K562 (cell line): ENCODE measurements around the gene PTCH2. TPM values are rescaled to one million over a fixed set of nuclear protein-coding genes. Genes with fewer than 3 reads are reported as not detected.

Experiments used
- CBFA2T2 ChIP-seq: fragments of 450-650 bp; conservative IDR thresholded peaks from 2 replicates; pipeline ENCODE4 v1.6.1; 2017; ENCODE audit warnings: mild to moderate bottlenecking
- CBFB ChIP-seq: sonication (generic); formaldehyde crosslinking; IDR thresholded peaks from 2 replicates; pipeline ENCODE4 v1.4.0; 2020; ENCODE audit warnings: mild to moderate bottlenecking, missing genetic modification reagents
- CBX1 ChIP-seq: sonication (generic); IDR thresholded peaks from 2 replicates; pipeline ENCODE4 v1.6.1; 2016; ENCODE audit warnings: antibody characterized with exemption, low read depth, mild to moderate bottlenecking
- ETS1 ChIP-seq: conservative IDR thresholded peaks from 2 replicates; pipeline ENCODE4 v1.6.1; 2011; ENCODE audit warnings: low read depth, mild to moderate bottlenecking, low read length; ENCODE audit not compliant: control insufficient read depth
- HDAC2 ChIP-seq: fragments of 450-650 bp; IDR thresholded peaks from 2 replicates; pipeline ENCODE4 v1.6.1; 2016; ENCODE audit warnings: mild to moderate bottlenecking
- HNRNPL ChIP-seq: fragments of 200-400 bp; formaldehyde crosslinking; IDR thresholded peaks from 2 replicates; pipeline ENCODE4 v1.6.1; 2017; ENCODE audit warnings: low read depth, mild to moderate bottlenecking, low read length
- IRF1 ChIP-seq: sonication (generic); formaldehyde crosslinking; IDR thresholded peaks from 2 replicates; pipeline ENCODE4 v1.8.0; 2022; ENCODE audit warnings: missing genetic modification reagents, mild to moderate bottlenecking, borderline replicate concordance
- LCOR ChIP-seq: sonication (generic); formaldehyde crosslinking; IDR thresholded peaks from 2 replicates; pipeline ENCODE4 v1.8.0; 2022; ENCODE audit warnings: mild to moderate bottlenecking, missing genetic modification reagents
- PML ChIP-seq: IDR thresholded peaks from 2 replicates; pipeline ENCODE4 v1.6.1; 2012; ENCODE audit warnings: low read length, inconsistent platforms
- RBFOX2 ChIP-seq: fragments of 200-400 bp; formaldehyde crosslinking; IDR thresholded peaks from 2 replicates; pipeline ENCODE4 v1.6.1; 2017; ENCODE audit warnings: low read depth, mild to moderate bottlenecking, low read length, moderate library complexity
- SRSF7 ChIP-seq: fragments of 200-400 bp; formaldehyde crosslinking; optimal IDR thresholded peaks from 2 replicates; pipeline ENCODE3; 2017; ENCODE audit warnings: mild to moderate bottlenecking, low read depth, low read length
- STAT5A ChIP-seq: IDR thresholded peaks from 2 replicates; pipeline ENCODE4 v1.6.1; 2012; ENCODE audit warnings: low read length, inconsistent platforms, borderline replicate concordance
- YBX1 ChIP-seq: fragments of 450-650 bp; IDR thresholded peaks from 2 replicates; pipeline ENCODE4 v1.7.1; 2016; ENCODE audit warnings: mild to moderate bottlenecking
- ZBTB33 ChIP-seq: sonication (generic); formaldehyde crosslinking; IDR thresholded peaks from 2 replicates; pipeline ENCODE4 v1.8.1; 2023; ENCODE audit warnings: mild to moderate bottlenecking, missing genetic modification reagents
- ZNF143 ChIP-seq: sonication (generic); formaldehyde crosslinking; IDR thresholded peaks from 2 replicates; pipeline ENCODE4 v1.9.0; 2022; ENCODE audit warnings: mild to moderate bottlenecking, missing genetic modification reagents
- ZNF324 ChIP-seq: fragments of 250-450 bp; sonication (Bioruptor Pico); IDR thresholded peaks from 2 replicates; pipeline ENCODE4 v1.4.0; 2020; ENCODE audit warnings: mild to moderate bottlenecking
- ZNF507 ChIP-seq: conservative IDR thresholded peaks from 2 replicates; pipeline ENCODE4 v1.6.1; 2017; ENCODE audit warnings: missing genetic modification characterization, missing compliant biosample characterization
- ZNF586 ChIP-seq: fragments of 450-650 bp; formaldehyde crosslinking; conservative IDR thresholded peaks from 2 replicates; pipeline ENCODE4 v1.4.0; 2020; ENCODE audit warnings: mild to moderate bottlenecking, moderate library complexity
- ZNF764 ChIP-seq: fragments of 250-450 bp; sonication (Bioruptor Pico); IDR thresholded peaks from 2 replicates; pipeline ENCODE4 v1.4.0; 2020; ENCODE audit warnings: low read depth, mild to moderate bottlenecking, moderate library complexity
- polyA plus RNA-seq, 8 experiments: library from polyadenylated mRNA; depleted of rRNA in 4 of 8; stranded (reverse) in 5 of 8; unstranded in 3 of 8; fragments of >200 nt; fragmentation: Nextera tagmentation in 2 of 8; fragmentation: Illumina TruSeq in 1 of 8; extraction: Ambion mirVana in 2 of 8; extraction: Trizol in 1 of 8; gene quantifications; 2 replicates each; pipeline versions ENCODE4 v1.2.1 to v1.2.3, GENCODE V29; 2011 to 2014; ENCODE audit warnings: inconsistent platforms in 1 of 8, missing spikeins in 1 of 8
- total RNA-seq, 7 experiments: library from RNA; depleted of rRNA in 6 of 7; stranded (reverse); fragments of >200 nt in 6 of 7; fragmentation: Illumina TruSeq in 2 of 7; extraction: Trizol in 2 of 7; gene quantifications; 2 replicates each; pipeline versions ENCODE4 v1.2.1 to v1.2.3, GENCODE V29; 2011 to 2021; ENCODE audit warnings: low replicate concordance in 1 of 7
- TF ChIP-seq, protein P1 (sequence below): fragments of 450-650 bp; IDR thresholded peaks from 2 replicates; pipeline ENCODE4 v1.6.1; 2017; ENCODE audit warnings: antibody characterized with exemption, mild to moderate bottlenecking

The PTCH2 gene
- total and polyA plus RNA-seq, 9 of the 15 experiments (the other 6 are each of a cell fraction or from before 2014, with no cell fraction given), result 0.15 to 27.3 (median 0.48) TPM; not detected in 1

DNA sequence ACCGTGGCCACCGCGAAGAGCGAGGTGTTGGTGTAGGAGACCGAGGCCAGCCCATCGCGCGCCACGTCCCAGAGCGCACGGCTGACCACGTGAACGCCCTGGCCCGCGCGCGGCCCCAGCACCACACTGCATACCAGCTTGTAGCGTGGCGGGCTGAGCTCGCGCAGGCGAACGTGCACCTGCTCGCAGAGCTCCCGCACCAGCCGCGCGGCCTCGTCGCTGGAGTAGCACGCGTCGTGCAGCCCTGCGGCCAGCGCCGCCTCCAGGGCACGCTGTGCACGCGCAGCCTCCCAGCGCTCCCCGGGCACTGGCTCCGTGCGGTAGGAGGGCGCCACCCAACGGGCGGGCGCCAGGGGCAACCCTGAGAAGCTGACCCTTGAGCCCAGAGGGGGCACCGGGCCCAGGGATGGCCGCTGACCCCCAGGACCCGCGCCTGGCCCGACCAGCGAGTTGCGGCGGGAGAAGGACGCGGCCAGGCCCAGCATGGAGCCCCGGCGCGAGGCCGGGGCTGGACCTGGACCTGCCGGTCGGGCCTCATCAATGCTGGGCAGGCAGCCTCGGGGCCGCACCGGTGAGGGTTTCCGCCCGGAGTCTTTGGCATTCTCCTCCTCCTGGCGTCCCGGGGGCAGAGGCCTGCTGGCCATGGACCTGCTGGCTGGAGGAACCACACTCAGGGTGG lies 36.9 kb downstream of the PTCH2 start (continued):
- TF ChIP-seq LCOR (CRISPR knock-in tag) (no peak), CBX1 (no peak), ETS1 (peak; percentile 69; the same call in 1 of the 2 replicates), CBFA2T2 (no peak), ZNF764 (no peak), ZNF507 (tag) (no peak), SRSF7 (peak; percentile 65), ZNF586 (CRISPR knock-in tag) (no peak), RBFOX2 (peak; percentile 83), IRF1 (no peak), STAT5A (no peak), ZBTB33 (CRISPR knock-in tag) (peak; percentile 98), CBFB (CRISPR knock-in tag) (no peak), HDAC2 (no peak), HNRNPL (peak; percentile 85; the same call in 1 of the 2 replicates), ZNF324 (no peak), YBX1 (no peak), PML (no peak), ZNF143 (CRISPR knock-in tag) (0 out of 2 replicates have a peak, but pooled peaks have one; percentile 28)
- TF ChIP-seq, protein P1, sequence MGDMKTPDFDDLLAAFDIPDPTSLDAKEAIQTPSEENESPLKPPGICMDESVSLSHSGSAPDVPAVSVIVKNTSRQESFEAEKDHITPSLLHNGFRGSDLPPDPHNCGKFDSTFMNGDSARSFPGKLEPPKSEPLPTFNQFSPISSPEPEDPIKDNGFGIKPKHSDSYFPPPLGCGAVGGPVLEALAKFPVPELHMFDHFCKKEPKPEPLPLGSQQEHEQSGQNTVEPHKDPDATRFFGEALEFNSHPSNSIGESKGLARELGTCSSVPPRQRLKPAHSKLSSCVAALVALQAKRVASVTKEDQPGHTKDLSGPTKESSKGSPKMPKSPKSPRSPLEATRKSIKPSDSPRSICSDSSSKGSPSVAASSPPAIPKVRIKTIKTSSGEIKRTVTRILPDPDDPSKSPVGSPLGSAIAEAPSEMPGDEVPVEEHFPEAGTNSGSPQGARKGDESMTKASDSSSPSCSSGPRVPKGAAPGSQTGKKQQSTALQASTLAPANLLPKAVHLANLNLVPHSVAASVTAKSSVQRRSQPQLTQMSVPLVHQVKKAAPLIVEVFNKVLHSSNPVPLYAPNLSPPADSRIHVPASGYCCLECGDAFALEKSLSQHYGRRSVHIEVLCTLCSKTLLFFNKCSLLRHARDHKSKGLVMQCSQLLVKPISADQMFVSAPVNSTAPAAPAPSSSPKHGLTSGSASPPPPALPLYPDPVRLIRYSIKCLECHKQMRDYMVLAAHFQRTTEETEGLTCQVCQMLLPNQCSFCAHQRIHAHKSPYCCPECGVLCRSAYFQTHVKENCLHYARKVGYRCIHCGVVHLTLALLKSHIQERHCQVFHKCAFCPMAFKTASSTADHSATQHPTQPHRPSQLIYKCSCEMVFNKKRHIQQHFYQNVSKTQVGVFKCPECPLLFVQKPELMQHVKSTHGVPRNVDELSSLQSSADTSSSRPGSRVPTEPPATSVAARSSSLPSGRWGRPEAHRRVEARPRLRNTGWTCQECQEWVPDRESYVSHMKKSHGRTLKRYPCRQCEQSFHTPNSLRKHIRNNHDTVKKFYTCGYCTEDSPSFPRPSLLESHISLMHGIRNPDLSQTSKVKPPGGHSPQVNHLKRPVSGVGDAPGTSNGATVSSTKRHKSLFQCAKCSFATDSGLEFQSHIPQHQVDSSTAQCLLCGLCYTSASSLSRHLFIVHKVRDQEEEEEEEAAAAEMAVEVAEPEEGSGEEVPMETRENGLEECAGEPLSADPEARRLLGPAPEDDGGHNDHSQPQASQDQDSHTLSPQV, result peak; percentile 27; the same call in 1 of the 2 replicates
